Cardiac muscle cell (in vitro differentiated cells and primary cell): Measurements from ENCODE around the gene NPIPA5. TPM values are rescaled to one million over a fixed set of nuclear protein-coding genes. Genes with fewer than 3 reads are reported as not detected.
"Not testable (repeated sequence)": the region's sequence is repeated elsewhere in the genome, so short reads cannot be mapped to it uniquely, and the experiment has no call there.

Experiments
- DNase-seq, 2 donors: peaks; one replicate each; pipeline versions ENCODE4 v3.0.0 to v3.0.0-alpha.2; 2010 to 2017; ENCODE audit warnings: low read depth in 1 of 2, low spot score in 1 of 2
- H3K27ac ChIP-seq: fragments of 200-600 bp; sonication (generic); 2 replicates; pipeline ENCODE4 v1.5.1; 2016
- H3K27me3 ChIP-seq: fragments of 200-600 bp; sonication (generic); 2 replicates; pipeline ENCODE4 v1.6.0; 2016; ENCODE audit warnings: control low read depth
- H3K36me3 ChIP-seq: fragments of 200-600 bp; sonication (generic); 2 replicates; pipeline ENCODE4 v1.5.1; 2016; ENCODE audit warnings: control low read depth
- H3K4me1 ChIP-seq: fragments of 200-600 bp; sonication (generic); 2 replicates; pipeline ENCODE4 v1.8.1; 2017; ENCODE audit warnings: low read depth, mild to moderate bottlenecking, mixed run types
- H3K4me3 ChIP-seq: fragments of 200-600 bp; sonication (generic); 2 replicates; pipeline ENCODE4 v1.5.1; 2016; ENCODE audit warnings: mild to moderate bottlenecking
- H3K9me3 ChIP-seq: fragments of 200-600 bp; sonication (generic); 2 replicates; pipeline ENCODE4 v1.5.1; 2017; ENCODE audit warnings: low read depth, mild to moderate bottlenecking, control low read depth
- polyA plus RNA-seq: library from polyadenylated mRNA; unstranded; fragments of >200 nt; fragmentation: Nextera tagmentation; extraction: Ambion mirVana; gene quantifications from 2 replicates; pipeline ENCODE4 v1.2.1, GENCODE V29; 2016
- total RNA-seq: library from RNA; depleted of rRNA; stranded (reverse); fragments of >200 nt; gene quantifications from 2 replicates; pipeline ENCODE4 v1.2.3, GENCODE V29; 2016

The NPIPA5 gene
- total and polyA plus RNA-seq, 2 experiments from 2014 or later: 5.8 to 6.5 TPM

DNA sequence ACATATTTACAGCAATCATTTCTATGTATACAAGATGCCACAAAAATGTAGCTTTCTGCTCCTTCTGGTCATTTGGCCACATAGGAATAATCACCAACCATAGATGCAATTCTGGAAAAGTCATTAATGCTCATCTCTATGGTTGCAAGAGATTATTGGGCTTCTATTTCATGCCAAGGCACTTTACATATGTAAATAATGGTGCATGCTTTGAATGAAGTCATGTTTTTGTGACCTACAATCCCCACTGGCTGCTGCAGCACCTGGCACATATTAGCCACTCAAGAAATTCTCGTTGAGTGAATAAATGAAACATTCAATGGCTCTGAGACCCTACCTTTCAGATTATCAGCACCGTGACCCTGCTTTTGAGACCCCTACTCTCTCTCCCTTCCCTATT is 47.1 kb downstream of the NPIPA5 start:
- H3K27me3 ChIP-seq, H3K27ac ChIP-seq, H3K4me1 ChIP-seq, DNase-seq, H3K36me3 ChIP-seq, H3K9me3 ChIP-seq, H3K4me3 ChIP-seq: not testable (repeated sequence)

DNA sequence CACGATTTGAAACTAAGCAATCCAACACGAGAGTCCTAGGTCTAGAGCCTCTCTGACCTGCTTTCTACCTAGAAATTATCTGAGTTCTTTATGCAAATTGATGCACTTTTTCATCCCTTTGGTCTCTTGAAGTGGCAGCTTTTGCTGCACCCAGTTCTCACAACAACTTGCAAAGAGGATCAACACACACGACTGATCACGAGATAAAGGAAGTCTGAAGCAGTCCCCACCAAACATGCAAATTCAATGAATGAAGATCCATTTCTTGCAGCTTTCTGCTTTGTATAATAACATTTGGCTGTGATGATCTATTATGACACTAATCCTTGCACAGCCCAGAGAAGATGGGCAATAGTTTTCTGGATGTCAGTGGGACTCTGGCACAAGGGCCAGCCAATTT is 53.1 kb downstream of the NPIPA5 start:
- H3K9me3 ChIP-seq, H3K4me3 ChIP-seq, H3K27ac ChIP-seq, H3K27me3 ChIP-seq, H3K36me3 ChIP-seq, H3K4me1 ChIP-seq, DNase-seq: not testable (repeated sequence)

DNA sequence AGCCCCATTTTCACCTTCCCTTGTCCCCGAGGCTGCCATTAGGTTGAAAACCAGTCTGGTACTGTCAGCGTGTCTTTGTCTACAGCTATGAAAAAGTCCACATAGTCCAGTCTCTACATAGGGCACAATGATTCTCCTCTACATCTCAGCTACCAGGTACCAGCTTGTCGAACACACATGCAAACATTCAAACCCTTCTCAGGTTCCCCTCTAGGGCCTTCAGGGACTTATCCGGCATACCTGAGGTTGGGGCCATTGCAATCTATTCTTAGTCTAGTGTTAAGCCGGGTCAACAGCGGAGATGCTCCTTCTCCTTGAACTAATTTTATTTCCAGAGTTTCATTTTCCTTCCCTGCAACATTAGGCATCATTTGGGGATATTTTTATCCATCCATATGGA is 54.7 kb downstream of the NPIPA5 start:
- H3K9me3 ChIP-seq, H3K4me1 ChIP-seq, H3K4me3 ChIP-seq, H3K27ac ChIP-seq, H3K27me3 ChIP-seq, DNase-seq, H3K36me3 ChIP-seq: not testable (repeated sequence)

DNA sequence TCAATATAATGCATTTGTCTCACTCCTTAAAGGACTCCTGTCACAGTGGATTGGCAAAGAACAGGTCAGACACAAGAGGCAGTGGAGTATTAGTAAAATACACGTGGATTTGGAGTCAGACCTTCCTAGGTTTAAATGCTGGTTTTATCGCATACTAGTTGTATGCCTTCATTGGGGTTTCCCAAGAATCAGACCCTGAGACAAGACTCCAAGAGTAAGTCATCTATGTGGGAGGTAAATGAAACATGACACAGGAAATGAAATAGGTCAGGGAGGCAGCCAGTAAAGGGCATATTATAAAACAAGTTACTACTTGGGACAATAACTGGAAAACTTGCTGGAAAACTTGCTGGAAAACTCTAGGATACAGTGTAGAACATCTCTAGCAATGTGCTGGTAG is 56.9 kb downstream of the NPIPA5 start:
- H3K4me1 ChIP-seq, H3K9me3 ChIP-seq: not testable (repeated sequence)

DNA sequence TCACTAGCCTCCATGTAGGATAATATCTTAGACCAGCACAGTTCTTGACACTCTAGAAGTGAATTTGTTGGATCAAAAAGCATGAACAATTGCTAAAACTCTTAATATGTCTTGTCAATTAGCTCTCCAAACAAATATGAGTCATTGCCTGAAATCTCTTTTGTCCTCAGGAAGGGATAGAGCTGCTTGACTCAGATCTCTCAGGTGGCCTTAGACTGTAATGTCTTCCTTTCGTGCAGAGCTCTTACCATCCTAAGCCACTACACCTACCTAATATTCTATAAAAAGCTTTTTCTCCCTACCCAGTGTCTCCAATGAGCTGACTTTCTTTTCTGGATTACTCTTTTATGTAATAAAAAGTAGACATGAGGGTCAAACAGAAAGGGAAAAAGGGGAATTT is 63.5 kb downstream of the NPIPA5 start:
- DNase-seq, H3K9me3 ChIP-seq, H3K27me3 ChIP-seq, H3K27ac ChIP-seq, H3K4me1 ChIP-seq, H3K36me3 ChIP-seq, H3K4me3 ChIP-seq: not testable (repeated sequence)

More for the DNA sequence above, 56.9 kb downstream of the NPIPA5 start:
- DNase-seq, H3K4me3 ChIP-seq, H3K36me3 ChIP-seq, H3K27me3 ChIP-seq, H3K27ac ChIP-seq: not testable (repeated sequence)

Other genes with a start within 250 kb of the NPIPA5 start
- gene MPV17L, start 17.5 kb upstream of the NPIPA5 start, total RNA-seq: 1.3 and 1.4 TPM in 2 replicates
- gene MPV17L, start 17.5 kb upstream of the NPIPA5 start, polyA plus RNA-seq: 1.0 and 1.8 TPM in 2 replicates
- 15.2 and 23.4 TPM in 2 replicates for gene BMERB1, start 56.3 kb upstream of the NPIPA5 start, total RNA-seq
- gene BMERB1, start 56.3 kb upstream of the NPIPA5 start, polyA plus RNA-seq: 11.9 and 22.1 TPM in 2 replicates